ENCODE data around the gene MLLT1. TPM values are rescaled to one million over a fixed set of nuclear protein-coding genes. Genes with fewer than 3 reads are reported as not detected.

The MLLT1 gene
- polyA plus RNA-seq, 10 donors = 34.9 to 56.8 (median 45.0) TPM

GRCh38 chr19:6221878-6222746, 57.7 kb downstream of the MLLT1 start:
- DNase-seq = no peak

- DNase-seq = no peak
Observed at GRCh38 chr19:6221220-6221877, 58.4 kb downstream of the MLLT1 start.

DNA sequence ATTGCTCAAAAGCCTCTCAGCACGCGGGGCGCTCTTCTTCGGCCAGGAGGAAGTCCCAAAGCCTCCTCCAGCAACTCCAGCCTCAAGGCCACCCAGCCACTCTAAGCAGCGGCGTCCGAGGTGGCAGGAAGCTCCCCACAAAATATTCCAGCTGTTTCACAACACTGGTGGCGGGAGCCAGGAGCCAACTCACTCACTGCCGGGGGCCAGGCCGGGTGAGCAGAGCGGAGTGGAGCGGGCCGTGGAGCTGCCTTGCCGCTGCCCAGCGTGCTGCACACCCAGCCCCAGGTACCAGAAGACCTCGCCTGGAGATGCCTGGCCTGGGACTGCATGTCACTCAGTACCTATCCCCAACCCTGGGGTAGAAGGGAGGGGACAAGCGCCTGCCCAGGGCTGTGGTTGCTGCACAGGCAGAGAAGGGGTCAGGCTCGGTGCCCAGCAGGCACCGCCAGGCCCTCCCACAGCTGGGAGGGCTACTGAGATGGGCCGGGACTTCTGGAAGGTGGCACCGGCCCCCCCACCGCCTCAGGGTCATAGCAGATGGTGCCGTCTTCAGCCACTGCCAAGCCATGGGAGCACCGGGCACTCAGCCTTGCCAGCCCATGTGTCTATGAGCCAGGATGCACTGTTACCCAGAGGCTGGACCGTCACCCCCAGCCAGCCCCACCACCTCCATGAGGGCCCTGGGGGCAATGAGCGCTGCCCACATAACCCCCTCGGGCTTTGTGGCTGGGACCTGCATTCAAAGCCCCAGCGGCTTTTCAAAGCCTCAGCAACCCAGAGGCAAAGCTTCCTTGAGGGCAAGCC, 59.2 kb downstream of the MLLT1 start:
- peak in 1 of 3 donors; percentile 68 for DNase-seq

DNA sequence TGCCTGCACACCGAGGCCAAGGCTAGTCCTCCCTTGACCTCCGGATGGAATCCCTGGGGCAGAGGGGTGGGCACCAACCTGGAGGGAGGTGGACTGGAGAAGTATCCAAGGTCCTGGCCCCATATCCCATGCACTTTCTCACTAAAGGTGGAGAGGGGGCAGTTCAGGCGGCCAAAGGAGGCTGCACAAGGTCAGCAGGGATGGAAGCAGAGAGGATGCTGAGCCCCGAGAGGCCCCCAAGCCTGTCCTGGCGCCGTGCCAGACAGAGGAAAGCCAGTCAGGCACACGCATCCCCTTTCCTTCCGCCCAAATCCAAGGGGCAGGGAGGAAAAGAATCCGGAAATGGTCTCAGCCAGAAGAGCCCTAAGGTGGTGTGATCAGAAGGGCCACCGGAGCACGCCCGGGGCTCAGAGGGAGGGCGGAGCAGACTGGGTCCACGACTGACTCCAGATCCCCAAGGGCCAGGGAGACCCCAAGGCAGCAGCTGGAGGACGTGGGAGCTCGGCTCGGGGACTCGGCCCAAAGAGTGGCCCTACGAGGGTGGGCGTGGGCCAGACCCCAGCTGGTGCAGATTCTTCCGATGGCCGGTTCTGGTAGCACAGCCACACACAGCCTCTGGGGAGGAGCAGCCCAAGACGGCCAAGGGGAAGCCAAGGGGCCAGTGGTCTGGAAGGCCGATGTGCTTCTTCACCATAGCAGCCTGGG, 60.0 kb downstream of the MLLT1 start:
- no peak for DNase-seq

DNA sequence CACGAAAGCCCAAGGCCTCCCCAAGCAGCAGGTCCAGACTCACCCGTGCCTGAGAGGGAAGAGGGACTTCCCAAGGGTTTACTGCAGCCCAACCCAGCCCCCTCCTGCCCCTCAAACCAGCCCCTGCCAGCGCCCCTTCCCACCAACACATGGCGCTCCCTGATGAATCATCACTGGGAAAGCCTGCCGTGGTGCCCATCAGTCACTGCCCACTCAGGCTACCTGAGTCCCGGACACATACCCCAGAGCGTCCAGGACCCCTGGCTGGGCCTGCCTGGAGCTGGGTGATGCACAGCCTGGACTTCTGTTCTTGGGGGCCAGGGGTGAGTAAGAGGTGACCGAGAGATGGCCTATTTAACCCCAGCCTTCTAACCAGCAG, 60.6 kb downstream of the MLLT1 start:
- no peak for DNase-seq

- DNase-seq = peak; percentile 84 to 92 (median 90)
Observed at GRCh38 chr19:6218491-6219146, 61.2 kb downstream of the MLLT1 start.

GRCh38 chr19:6217752-6218334, 61.9 kb downstream of the MLLT1 start:
- DNase-seq = no peak

- peak; percentile 56 to 87 (median 71) for DNase-seq
Observed at GRCh38 chr19:6216996-6217751, 62.6 kb downstream of the MLLT1 start.

DNA sequence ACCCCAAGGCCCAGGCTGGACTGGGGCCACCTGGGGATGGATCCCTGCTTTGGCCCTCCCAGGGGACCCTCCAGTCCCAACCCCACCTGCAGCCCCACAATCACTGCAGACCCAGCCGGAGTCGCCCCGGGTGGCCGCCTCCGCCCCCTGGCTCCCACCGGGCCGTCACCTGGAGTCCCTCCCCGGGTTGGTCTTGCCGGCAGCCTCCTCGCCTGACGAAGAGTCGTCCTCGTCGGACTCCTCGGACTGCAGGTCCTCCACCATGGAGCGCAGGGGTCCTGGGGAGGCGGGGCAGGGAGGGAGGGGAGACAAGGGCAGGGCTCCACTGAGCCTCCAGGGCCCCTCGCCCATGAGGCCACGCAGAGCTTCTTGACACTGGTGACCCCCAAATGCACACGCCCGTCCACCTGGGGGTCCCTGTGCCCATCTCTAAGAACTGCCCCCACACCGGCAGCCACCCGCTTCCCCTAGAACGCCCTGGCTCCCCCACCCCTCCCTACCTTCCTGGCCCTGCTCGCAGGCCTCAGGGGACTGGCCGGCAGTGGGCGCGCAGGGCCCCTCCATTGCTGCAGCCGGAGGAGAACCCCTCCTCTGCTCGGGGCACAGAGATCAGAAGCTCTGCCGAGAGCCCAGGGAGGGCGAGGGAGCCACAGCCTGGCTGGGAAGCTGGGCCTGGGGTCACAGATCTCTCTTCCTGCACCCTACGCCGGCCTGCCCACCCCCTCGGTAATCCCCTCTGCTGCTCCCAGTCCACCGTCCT, 63.4 kb downstream of the MLLT1 start:
- no peak for DNase-seq

DNA sequence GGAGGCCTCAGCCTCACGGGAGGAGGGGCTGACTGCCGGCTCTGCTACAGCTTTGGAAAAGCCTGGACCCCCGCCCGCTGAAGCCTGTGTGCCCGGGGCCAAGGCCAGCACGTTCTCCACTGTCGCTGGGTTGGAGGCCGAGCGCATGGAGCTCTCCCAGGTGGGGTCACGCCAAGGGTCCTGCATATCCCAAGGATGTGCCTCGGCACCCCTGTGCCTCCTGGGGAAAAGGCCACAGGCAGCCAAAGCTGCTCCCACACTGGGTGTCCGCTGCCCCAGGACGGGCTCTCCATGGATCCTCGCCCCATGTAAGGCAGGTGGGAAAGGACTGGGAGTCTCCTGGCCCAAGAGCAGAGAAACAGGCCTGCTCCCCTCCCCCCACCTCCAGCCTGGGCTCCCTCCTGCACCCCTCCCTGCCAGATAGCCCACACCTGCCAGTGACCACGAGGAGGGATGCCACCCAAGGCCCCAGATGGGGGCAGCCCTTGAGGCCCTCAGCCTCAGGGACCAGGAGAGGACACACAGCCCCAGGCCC, 64.0 kb downstream of the MLLT1 start:
- DNase-seq = no peak

DNA sequence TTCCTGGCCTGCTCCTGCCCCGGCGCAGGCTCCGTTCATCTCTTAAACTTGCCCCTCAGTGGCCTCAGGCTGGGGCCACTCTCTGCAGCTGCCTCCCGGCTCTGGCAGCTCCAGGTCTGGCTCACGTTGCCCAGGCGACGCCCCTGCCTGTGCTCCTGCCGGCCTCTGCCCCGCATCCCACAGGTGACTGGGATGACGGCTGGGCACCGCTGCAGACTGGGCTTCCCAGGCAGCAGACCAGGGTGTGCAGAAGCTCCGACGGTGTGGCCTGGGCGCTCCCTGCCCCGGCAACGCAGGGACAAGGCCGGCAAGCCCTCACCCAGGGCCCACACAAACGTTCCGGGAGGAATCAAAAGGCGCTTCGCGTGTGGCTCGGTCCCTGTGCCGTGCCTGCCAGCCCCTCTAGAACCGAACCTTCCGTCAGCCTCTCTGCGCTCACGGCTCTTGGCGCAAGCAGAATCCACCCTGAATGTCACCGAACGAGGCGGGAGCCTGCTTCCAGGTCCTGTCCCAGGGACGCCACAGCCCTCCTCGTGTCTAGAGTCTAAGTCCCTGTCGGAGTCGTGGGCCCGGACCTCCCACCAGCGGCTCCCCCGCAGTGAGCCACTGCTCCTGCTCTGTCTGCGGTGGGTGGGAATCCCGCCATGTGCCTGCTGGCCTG, 64.8 kb downstream of the MLLT1 start:
- DNase-seq = no peak

DNA sequence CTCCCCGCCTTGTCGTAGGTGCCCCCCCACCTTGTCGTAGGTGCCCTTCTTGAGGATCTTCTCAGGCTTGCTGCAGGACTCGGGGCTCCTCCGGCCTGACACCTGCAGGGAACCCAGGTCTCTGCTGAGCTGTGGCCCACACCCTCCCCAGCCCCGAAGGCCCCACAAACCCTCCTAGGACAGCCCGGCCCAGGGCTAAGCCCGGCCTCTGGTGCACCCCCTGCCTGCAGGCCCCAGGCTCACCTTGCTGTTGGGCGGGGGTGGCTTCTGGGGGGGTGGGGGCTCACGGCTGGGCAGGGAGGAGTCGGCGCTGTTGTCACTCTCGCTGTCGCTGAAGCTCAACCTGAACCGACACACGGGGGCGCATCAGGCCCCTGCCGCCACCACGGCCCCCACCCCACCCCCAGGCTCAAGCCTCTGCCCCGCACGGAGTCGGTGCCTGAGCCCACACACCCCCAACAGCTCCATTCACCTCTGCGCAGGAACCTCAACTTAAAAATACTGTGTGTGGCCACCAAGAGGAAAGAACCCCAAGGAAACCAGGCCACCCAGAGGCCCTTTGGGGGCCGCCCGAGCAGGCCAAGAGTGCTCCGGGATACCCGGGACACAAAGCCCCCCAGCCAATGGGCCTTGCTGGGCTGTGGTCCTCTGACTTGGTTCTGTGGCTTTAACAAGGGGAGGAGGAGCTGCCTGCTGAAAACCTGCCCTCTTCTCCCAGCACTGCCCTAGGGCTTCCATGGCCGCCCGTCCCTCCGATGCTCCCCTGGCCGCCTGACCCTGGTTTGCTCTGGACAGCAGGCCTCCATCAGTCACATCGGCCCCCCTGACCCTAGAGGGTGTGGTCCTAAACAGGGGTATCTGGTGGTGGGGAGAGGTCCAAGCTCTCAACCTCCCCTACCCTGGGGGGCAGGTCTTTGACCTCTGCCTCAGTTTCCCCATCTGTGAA, 65.8 kb downstream of the MLLT1 start:
- no peak for DNase-seq

GRCh38 chr19:6213266-6213595, 66.5 kb downstream of the MLLT1 start:
- DNase-seq = no peak

- DNase-seq = no peak
Observed at GRCh38 chr19:6212403-6213265, 67.1 kb downstream of the MLLT1 start.

DNA sequence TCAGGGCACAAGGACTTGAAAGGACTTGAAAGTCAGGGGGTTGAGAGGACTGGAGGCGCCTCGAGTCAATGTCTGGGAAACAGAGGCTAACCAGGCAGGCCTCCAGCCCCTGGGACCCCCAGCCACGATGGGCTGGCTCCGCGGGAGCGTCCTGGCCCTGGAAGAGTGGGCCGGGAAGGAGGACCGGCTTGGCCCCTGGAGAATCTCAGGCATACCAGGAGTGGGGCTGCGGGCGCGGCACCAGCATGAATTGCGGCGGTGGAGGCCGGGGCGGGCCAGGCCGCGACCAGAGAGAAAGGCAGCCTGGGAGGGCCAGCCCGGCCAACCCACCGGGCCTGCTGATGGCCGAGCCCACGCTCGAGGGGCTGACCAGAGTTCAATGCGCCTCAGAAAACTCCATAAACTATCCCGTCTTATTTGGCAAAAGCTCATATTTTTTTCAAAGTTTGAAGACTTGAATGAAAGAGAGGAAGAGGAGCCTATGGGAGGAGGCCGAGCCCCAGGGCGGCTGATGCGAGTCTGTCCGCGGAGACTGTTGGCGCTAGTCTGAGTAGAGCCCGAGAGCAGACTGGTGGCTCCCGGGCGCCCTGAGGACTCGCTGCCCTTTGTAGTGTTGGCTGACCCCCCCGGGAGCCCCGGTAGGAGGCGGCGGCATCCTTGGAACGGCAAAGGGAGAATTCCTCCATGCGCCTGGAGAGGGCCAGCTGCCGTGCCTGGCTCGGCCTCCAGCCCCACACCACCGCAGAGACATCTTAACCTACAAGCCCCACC, 68.0 kb downstream of the MLLT1 start:
- no peak for DNase-seq

Data from muscle of back (tissue), 11 donors.